Endothelial cell (in vitro differentiated cells): ENCODE results near the gene PURA. TPM values are rescaled to one million over a fixed set of nuclear protein-coding genes. Genes with fewer than 3 reads are reported as not detected.

Experiments
- DNase-seq: peaks from one replicate; pipeline ENCODE4 v3.0.0; 2021; ENCODE audit warnings: low spot score
- H3K27ac Mint-ChIP-seq: one replicate; pipeline ENCODE4 v1.8.0; 2021; ENCODE audit warnings: mixed read lengths, inconsistent platforms; ENCODE audit not compliant: unreplicated experiment
- H3K27me3 Mint-ChIP-seq: one replicate; pipeline ENCODE4 v1.8.0; 2021; ENCODE audit warnings: mild to moderate bottlenecking, moderate library complexity, mixed read lengths, inconsistent platforms; ENCODE audit not compliant: unreplicated experiment
- H3K36me3 Mint-ChIP-seq: one replicate; pipeline ENCODE4 v1.8.0; 2021; ENCODE audit warnings: mild to moderate bottlenecking, low read depth, mixed read lengths, inconsistent platforms; ENCODE audit not compliant: unreplicated experiment
- H3K4me1 Mint-ChIP-seq: one replicate; pipeline ENCODE4 v1.8.0; 2021; ENCODE audit warnings: mild to moderate bottlenecking, mixed read lengths, inconsistent platforms; ENCODE audit not compliant: unreplicated experiment
- H3K4me3 Mint-ChIP-seq: one replicate; pipeline ENCODE4 v1.8.0; 2021; ENCODE audit warnings: mild to moderate bottlenecking, mixed read lengths, inconsistent platforms; ENCODE audit not compliant: unreplicated experiment
- H3K9me3 Mint-ChIP-seq: one replicate; pipeline ENCODE4 v1.8.0; 2021; ENCODE audit warnings: mixed read lengths, inconsistent platforms; ENCODE audit not compliant: unreplicated experiment
- total RNA-seq: library from RNA; stranded (reverse); fragmentation: NEBNext Ultra II Directional; extraction: Animal tissue kit (Norgen Biotek cat#: 25700); gene quantifications from one replicate; pipeline ENCODE4 v1.2.1, GENCODE V29; 2021; ENCODE audit not compliant: unreplicated experiment
- TF ChIP-seq, protein P1 (sequence below): fragments of 200-600 bp; sonication (generic); IDR thresholded peaks from one replicate; pipeline ENCODE4 v1.5.0; 2021; ENCODE audit warnings: antibody characterized with exemption; ENCODE audit not compliant: unreplicated experiment

The PURA gene
- total RNA-seq, 1 donor from 2014 or later = 6.2 TPM

- H3K27me3 Mint-ChIP-seq = peaks cover 3% of the 10 kb centered on the region
- DNase-seq = no peak
- H3K4me1 Mint-ChIP-seq = peaks cover 4% of the 10 kb centered on the region
- H3K4me3 Mint-ChIP-seq = no peak overlapping the region
- no peak overlapping the region for H3K27ac Mint-ChIP-seq
- no peaks in the 10 kb centered on the region for H3K36me3 Mint-ChIP-seq
- H3K9me3 Mint-ChIP-seq = no peaks in the 10 kb centered on the region
- TF ChIP-seq, protein P1, sequence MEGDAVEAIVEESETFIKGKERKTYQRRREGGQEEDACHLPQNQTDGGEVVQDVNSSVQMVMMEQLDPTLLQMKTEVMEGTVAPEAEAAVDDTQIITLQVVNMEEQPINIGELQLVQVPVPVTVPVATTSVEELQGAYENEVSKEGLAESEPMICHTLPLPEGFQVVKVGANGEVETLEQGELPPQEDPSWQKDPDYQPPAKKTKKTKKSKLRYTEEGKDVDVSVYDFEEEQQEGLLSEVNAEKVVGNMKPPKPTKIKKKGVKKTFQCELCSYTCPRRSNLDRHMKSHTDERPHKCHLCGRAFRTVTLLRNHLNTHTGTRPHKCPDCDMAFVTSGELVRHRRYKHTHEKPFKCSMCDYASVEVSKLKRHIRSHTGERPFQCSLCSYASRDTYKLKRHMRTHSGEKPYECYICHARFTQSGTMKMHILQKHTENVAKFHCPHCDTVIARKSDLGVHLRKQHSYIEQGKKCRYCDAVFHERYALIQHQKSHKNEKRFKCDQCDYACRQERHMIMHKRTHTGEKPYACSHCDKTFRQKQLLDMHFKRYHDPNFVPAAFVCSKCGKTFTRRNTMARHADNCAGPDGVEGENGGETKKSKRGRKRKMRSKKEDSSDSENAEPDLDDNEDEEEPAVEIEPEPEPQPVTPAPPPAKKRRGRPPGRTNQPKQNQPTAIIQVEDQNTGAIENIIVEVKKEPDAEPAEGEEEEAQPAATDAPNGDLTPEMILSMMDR = no peak
Observed at GRCh38 chr5:140141241-140141640, 27.3 kb downstream of the PURA start.

DNA sequence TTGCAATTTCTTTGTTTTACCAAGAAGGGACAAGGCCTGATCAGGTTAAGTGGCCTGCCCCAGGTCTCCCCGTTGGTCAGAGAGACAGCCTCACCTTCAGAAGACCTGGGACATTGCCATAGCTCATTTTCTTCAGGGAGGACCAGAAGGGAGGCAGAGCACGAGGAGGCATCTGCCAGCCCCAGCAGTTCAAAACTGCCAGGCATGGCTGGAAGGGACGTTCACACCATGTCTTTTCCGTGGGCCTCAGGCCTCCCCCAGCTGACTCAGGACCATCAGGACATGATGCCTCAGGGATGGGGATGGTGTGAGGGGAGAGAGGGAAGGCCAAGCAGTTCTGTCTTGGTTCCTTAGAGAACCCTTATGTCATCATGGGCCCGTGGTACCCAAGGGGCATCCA, 28.3 kb downstream of the PURA start:
- TF ChIP-seq, protein P1 = no peak
- Mint-ChIP-seq H3K27ac (no peak overlapping the region), H3K9me3 (no peaks in the 10 kb centered on the region), H3K4me1 (peaks cover 4% of the 10 kb centered on the region), H3K4me3 (no peak overlapping the region), H3K27me3 (peaks cover 3% of the 10 kb centered on the region), H3K36me3 (no peaks in the 10 kb centered on the region)
- no peak for DNase-seq

DNA sequence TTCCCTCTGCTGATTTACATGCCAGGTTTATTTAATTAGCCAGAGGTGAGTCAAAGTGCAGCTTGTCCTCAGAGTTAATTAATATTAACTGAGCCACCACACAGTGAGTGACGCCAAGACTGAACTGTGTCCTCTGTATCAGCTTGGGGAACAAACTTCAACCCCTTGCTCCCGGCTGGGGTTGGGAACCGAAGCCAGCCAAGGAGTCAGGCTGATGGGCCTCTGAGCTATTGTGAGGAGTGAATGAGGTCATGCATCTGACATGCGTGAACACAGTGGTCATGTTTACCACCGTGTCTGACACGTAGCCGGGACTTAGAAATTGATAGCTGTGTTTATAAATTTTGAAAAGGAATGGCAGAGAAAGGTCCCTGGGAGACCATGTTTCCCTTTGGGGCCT, 28.9 kb downstream of the PURA start:
- TF ChIP-seq, protein P1 = no peak
- peaks cover 8% of the 10 kb centered on the region for H3K27me3 Mint-ChIP-seq
- no peak overlapping the region for H3K27ac Mint-ChIP-seq
- no peak for DNase-seq
- no peaks in the 10 kb centered on the region for H3K9me3 Mint-ChIP-seq
- peaks cover 4% of the 10 kb centered on the region for H3K4me1 Mint-ChIP-seq
- no peaks in the 10 kb centered on the region for H3K36me3 Mint-ChIP-seq
- no peak overlapping the region for H3K4me3 Mint-ChIP-seq

- H3K27me3 Mint-ChIP-seq = peaks cover 11% of the 10 kb centered on the region
- TF ChIP-seq, protein P1 = no peak
- peaks cover 4% of the 10 kb centered on the region for H3K4me1 Mint-ChIP-seq
- no peak for DNase-seq
- no peak overlapping the region for H3K27ac Mint-ChIP-seq
- H3K9me3 Mint-ChIP-seq = no peaks in the 10 kb centered on the region
- H3K4me3 Mint-ChIP-seq = no peak overlapping the region
- no peaks in the 10 kb centered on the region for H3K36me3 Mint-ChIP-seq
Observed at GRCh38 chr5:140143521-140144258, 29.8 kb downstream of the PURA start.

- no peak overlapping the region for H3K27ac Mint-ChIP-seq
- no peaks in the 10 kb centered on the region for H3K36me3 Mint-ChIP-seq
- H3K9me3 Mint-ChIP-seq = no peaks in the 10 kb centered on the region
- TF ChIP-seq, protein P1 = no peak
- peak overlapping the region; percentile 26 for H3K4me3 Mint-ChIP-seq
- peaks cover 4% of the 10 kb centered on the region for H3K4me1 Mint-ChIP-seq
- H3K27me3 Mint-ChIP-seq = peaks cover 11% of the 10 kb centered on the region
- DNase-seq = no peak
Observed at GRCh38 chr5:140145256-140145655, 31.3 kb downstream of the PURA start.
